Vein endothelial cell (primary cell): ENCODE measurements around the gene SRRD. TPM values are rescaled to one million over a fixed set of nuclear protein-coding genes. Genes with fewer than 3 reads are reported as not detected.

ENCODE experiments used
- total RNA-seq: library from RNA; depleted of rRNA; stranded (reverse); fragments of >200 nt; gene quantifications from 2 replicates; pipeline ENCODE4 v1.2.3, GENCODE V29; 2012

SRRD gene
- total RNA-seq, result 21.9 and 26.2 TPM in 2 replicates

GRCh38 chr22:26483439-26484359 is at the start of gene SRRD, which contains the start of gene HPS4:
Gene SRRD (plus strand): TSS chr22:26483877. CDS start chr22:26483891, 14 bp downstream.
Gene HPS4 (minus strand): TSS chr22:26483783. CDS start chr22:26481762, 2,021 bp downstream.

GRCh38 chr22:26512149-26512793 is 28.6 kb downstream of the SRRD start, which contains the start of gene TFIP11:
Gene TFIP11 (minus strand): TSS chr22:26512473. CDS start chr22:26510272, 2,201 bp downstream.

Other genes with a start within 250 kb of the SRRD start
- 4.2 and 5.3 TPM in 2 replicates for gene ASPHD2, start 54.6 kb upstream of the SRRD start, total RNA-seq
- gene HPS4, start 94 bp upstream of the SRRD start, total RNA-seq, result 26.1 and 32.2 TPM in 2 replicates
- 39.9 and 40.2 TPM in 2 replicates for gene TFIP11, start 28.6 kb downstream of the SRRD start, total RNA-seq
- 63.7 and 68.9 TPM in 2 replicates for gene TPST2, start 106.3 kb downstream of the SRRD start, total RNA-seq
- not detected in 2 replicates for gene CRYBB1, start 134.2 kb downstream of the SRRD start, total RNA-seq
- not detected in 2 replicates for gene CRYBA4, start 138.1 kb downstream of the SRRD start, total RNA-seq
- 0.33 and 0.48 TPM in 2 replicates for gene MIAT, start 173.7 kb downstream of the SRRD start, total RNA-seq